Astrocyte (in vitro differentiated cells and primary cell): ENCODE results near the gene ZMYND19. TPM values are rescaled to one million over a fixed set of nuclear protein-coding genes. Genes with fewer than 3 reads are reported as not detected.

Experiments used
- DNase-seq: peaks from one replicate; pipeline ENCODE4 v3.0.0-alpha.2; 2010; ENCODE audit warnings: low read depth
- FAIRE-seq: peaks from 2 replicates; lab custom pipeline; 2011; peaks lifted over from hg19 to GRCh38; lab: Jason Lieb, UNC
- H2AFZ ChIP-seq: 2 replicates; pipeline ENCODE4 v1.6.0; 2012; ENCODE audit warnings: low read depth, low read length, inconsistent platforms
- H3K27ac ChIP-seq: 2 replicates; pipeline ENCODE4 v1.5.1; 2011; ENCODE audit warnings: low read depth, low read length, inconsistent platforms
- H3K27me3 ChIP-seq: 2 replicates; pipeline ENCODE4 v1.6.0; 2011; ENCODE audit warnings: low read length, inconsistent platforms; ENCODE audit not compliant: insufficient read depth
- H3K36me3 ChIP-seq: 2 replicates; pipeline ENCODE4 v1.5.1; 2011; ENCODE audit warnings: low read length, inconsistent platforms; ENCODE audit not compliant: insufficient read depth
- H3K4me1 ChIP-seq: 2 replicates; pipeline ENCODE4 v1.5.1; 2011; ENCODE audit warnings: low read length, inconsistent platforms; ENCODE audit not compliant: insufficient read depth
- H3K4me2 ChIP-seq: 2 replicates; pipeline ENCODE4 v1.6.0; 2012; ENCODE audit warnings: low read length, inconsistent platforms
- H3K4me3 ChIP-seq: 2 replicates; pipeline ENCODE4 v1.5.1; 2011; ENCODE audit warnings: low read depth, mild to moderate bottlenecking, low read length, inconsistent platforms; ENCODE audit not compliant: insufficient read depth
- H3K79me2 ChIP-seq: 2 replicates; pipeline ENCODE4 v1.6.0; 2012; ENCODE audit warnings: mild to moderate bottlenecking, low read length, inconsistent platforms; ENCODE audit not compliant: insufficient read depth
- H3K9ac ChIP-seq: 2 replicates; pipeline ENCODE4 v1.6.0; 2012; ENCODE audit warnings: mild to moderate bottlenecking, low read length, inconsistent platforms
- H3K9me3 ChIP-seq: 2 replicates; pipeline ENCODE4 v1.5.1; 2012; ENCODE audit warnings: low read depth, mild to moderate bottlenecking, low read length, inconsistent platforms; ENCODE audit not compliant: insufficient read depth
- H4K20me1 ChIP-seq: 2 replicates; pipeline ENCODE4 v1.6.0; 2012; ENCODE audit warnings: low read length, inconsistent platforms; ENCODE audit not compliant: insufficient read depth
- H3K27ac Mint-ChIP-seq: one replicate; pipeline ENCODE4 v1.8.0; 2021; ENCODE audit warnings: mild to moderate bottlenecking, mixed read lengths; ENCODE audit not compliant: unreplicated experiment
- H3K27me3 Mint-ChIP-seq: one replicate; pipeline ENCODE4 v1.8.0; 2021; ENCODE audit warnings: low read depth, mixed read lengths; ENCODE audit not compliant: unreplicated experiment
- H3K36me3 Mint-ChIP-seq: one replicate; pipeline ENCODE4 v1.8.0; 2021; ENCODE audit warnings: low read depth, mixed read lengths; ENCODE audit not compliant: unreplicated experiment
- H3K4me1 Mint-ChIP-seq: one replicate; pipeline ENCODE4 v1.8.0; 2021; ENCODE audit warnings: low read depth, mixed read lengths; ENCODE audit not compliant: unreplicated experiment
- H3K4me3 Mint-ChIP-seq: one replicate; pipeline ENCODE4 v1.8.0; 2021; ENCODE audit warnings: mild to moderate bottlenecking, moderate library complexity, mixed read lengths; ENCODE audit not compliant: unreplicated experiment
- H3K9me3 Mint-ChIP-seq: one replicate; pipeline ENCODE4 v1.8.0; 2021; ENCODE audit warnings: mild to moderate bottlenecking, mixed read lengths; ENCODE audit not compliant: unreplicated experiment
- EZH2 ChIP-seq: IDR thresholded peaks from 2 replicates; pipeline ENCODE4 v1.6.1; 2012; ENCODE audit warnings: mild to moderate bottlenecking, low read length, inconsistent platforms; ENCODE audit not compliant: insufficient read depth
- total RNA-seq: library from RNA; stranded (reverse); gene quantifications from 2 replicates; pipeline ENCODE4 v1.2.1, GENCODE V29; 2021
- TF ChIP-seq, protein P1 (sequence below): IDR thresholded peaks from 2 replicates; pipeline ENCODE4 v1.5.1; 2011; ENCODE audit warnings: low read depth, mild to moderate bottlenecking, inconsistent platforms, low read length, moderate library complexity; ENCODE audit not compliant: insufficient read depth

The ZMYND19 gene
- total RNA-seq, 1 donor from 2014 or later = 34.0 TPM

DNA sequence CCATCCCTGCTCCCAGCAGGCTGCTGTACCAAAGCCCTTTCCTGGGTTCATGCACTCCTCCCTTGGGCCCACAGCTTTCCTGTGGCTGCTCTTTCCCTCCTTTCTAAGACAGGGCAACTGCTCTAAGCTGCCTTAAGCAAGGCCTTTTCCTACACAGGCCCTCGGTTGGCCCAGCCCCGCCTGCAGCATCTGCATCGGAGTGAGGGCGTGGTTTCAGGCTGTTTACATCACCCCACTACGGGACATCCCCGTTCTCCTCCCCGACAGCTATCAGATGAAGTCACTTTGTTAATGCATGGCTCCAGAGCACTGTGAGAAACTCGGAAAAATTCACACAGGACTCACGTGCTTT lies 15.0 kb downstream of the ZMYND19 start:
- no peak for FAIRE-seq
- peaks cover 53% of the 10 kb centered on the region for H3K79me2 ChIP-seq

DNA sequence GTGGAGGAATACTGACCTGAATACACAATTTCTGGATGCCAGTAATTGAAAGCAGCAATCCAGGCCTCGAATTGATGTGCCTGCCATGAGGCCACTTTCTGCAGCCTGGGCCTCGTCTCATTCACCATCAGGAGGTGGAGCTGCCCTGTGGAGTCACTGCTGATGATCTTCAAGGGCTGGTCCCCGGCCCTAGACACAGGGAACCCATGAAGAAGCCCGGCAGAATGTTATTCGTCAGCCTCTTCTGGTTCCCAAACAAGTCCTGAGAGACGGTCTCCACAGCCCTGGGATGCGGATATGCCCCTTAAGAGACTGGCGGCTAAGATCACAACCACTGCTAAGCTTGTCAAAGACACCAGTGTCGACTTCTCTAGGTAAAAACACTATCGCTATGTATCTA lies 16.1 kb downstream of the ZMYND19 start:
- peaks cover 59% of the 10 kb centered on the region for H3K79me2 ChIP-seq
- no peak for FAIRE-seq

More for the DNA sequence above, 15.0 kb downstream of the ZMYND19 start:
- no peak overlapping the region for H3K4me3 ChIP-seq
- Mint-ChIP-seq H3K27me3 (no peaks in the 10 kb centered on the region), H3K27ac (no peak overlapping the region), H3K4me1 (peaks cover 6% of the 10 kb centered on the region), H3K4me3 (no peak overlapping the region), H3K9me3 (peaks cover 4% of the 10 kb centered on the region), H3K36me3 (peaks cover 22% of the 10 kb centered on the region)
- no peaks in the 10 kb centered on the region for H3K9me3 ChIP-seq
- no peak overlapping the region for H2AFZ ChIP-seq
- TF ChIP-seq, protein P1, sequence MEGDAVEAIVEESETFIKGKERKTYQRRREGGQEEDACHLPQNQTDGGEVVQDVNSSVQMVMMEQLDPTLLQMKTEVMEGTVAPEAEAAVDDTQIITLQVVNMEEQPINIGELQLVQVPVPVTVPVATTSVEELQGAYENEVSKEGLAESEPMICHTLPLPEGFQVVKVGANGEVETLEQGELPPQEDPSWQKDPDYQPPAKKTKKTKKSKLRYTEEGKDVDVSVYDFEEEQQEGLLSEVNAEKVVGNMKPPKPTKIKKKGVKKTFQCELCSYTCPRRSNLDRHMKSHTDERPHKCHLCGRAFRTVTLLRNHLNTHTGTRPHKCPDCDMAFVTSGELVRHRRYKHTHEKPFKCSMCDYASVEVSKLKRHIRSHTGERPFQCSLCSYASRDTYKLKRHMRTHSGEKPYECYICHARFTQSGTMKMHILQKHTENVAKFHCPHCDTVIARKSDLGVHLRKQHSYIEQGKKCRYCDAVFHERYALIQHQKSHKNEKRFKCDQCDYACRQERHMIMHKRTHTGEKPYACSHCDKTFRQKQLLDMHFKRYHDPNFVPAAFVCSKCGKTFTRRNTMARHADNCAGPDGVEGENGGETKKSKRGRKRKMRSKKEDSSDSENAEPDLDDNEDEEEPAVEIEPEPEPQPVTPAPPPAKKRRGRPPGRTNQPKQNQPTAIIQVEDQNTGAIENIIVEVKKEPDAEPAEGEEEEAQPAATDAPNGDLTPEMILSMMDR = no peak
- no peak for TF ChIP-seq EZH2
- DNase-seq = no peak
- peaks cover 40% of the 10 kb centered on the region for H4K20me1 ChIP-seq
- no peak overlapping the region for H3K4me2 ChIP-seq
- H3K4me1 ChIP-seq = peaks cover 17% of the 10 kb centered on the region
- H3K36me3 ChIP-seq = peaks cover 24% of the 10 kb centered on the region
- no peaks in the 10 kb centered on the region for H3K27me3 ChIP-seq
- H3K9ac ChIP-seq = no peak overlapping the region
- no peak overlapping the region for H3K27ac ChIP-seq

DNA sequence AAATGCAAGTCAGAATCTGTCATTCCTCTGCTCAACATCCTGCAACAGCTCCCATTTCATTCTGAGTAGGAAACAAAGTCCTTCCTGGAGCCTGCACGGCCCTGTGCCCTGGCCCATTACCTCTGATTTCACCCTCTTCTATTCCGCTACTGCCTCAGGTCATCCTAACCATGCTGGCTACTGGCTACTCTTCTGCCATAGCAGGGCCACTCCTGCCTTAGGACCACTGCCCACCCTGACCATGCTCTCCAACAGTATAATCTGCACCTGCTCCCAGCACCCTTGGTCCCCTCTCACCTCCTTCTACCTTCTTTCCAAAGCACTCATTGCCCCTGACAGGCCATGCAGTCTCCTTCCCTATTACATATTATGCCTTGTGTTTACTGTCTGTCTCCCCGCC lies 19.7 kb downstream of the ZMYND19 start:
- no peaks in the 10 kb centered on the region for H3K4me1 ChIP-seq
- H3K27ac Mint-ChIP-seq = no peak overlapping the region

More for the DNA sequence above, 16.1 kb downstream of the ZMYND19 start:
- H4K20me1 ChIP-seq = peaks cover 49% of the 10 kb centered on the region
- H3K4me2 ChIP-seq = no peak overlapping the region
- DNase-seq = no peak
- H3K36me3 ChIP-seq = peaks cover 24% of the 10 kb centered on the region
- H3K4me1 Mint-ChIP-seq = peaks cover 6% of the 10 kb centered on the region
- no peaks in the 10 kb centered on the region for H3K27me3 ChIP-seq
- H3K36me3 Mint-ChIP-seq = peaks cover 24% of the 10 kb centered on the region
- H3K27me3 Mint-ChIP-seq = no peaks in the 10 kb centered on the region
- no peak overlapping the region for H3K4me3 Mint-ChIP-seq
- H3K9ac ChIP-seq = no peak overlapping the region
- no peak for TF ChIP-seq EZH2
- TF ChIP-seq, protein P1 = no peak
- H2AFZ ChIP-seq = no peak overlapping the region
- H3K27ac ChIP-seq = no peak overlapping the region
- peaks cover 5% of the 10 kb centered on the region for H3K9me3 Mint-ChIP-seq
- H3K27ac Mint-ChIP-seq = no peak overlapping the region
- H3K4me3 ChIP-seq = no peak overlapping the region
- no peaks in the 10 kb centered on the region for H3K9me3 ChIP-seq
- H3K4me1 ChIP-seq = peaks cover 15% of the 10 kb centered on the region

More for the DNA sequence above, 19.7 kb downstream of the ZMYND19 start:
- Histone ChIP-seq H3K4me2 (no peak overlapping the region), H3K4me3 (no peak overlapping the region), H3K27me3 (no peaks in the 10 kb centered on the region), H3K36me3 (peaks cover 20% of the 10 kb centered on the region), H4K20me1 (peaks cover 30% of the 10 kb centered on the region), H3K79me2 (peaks cover 33% of the 10 kb centered on the region), H2AFZ (no peak overlapping the region), H3K9me3 (no peaks in the 10 kb centered on the region), H3K27ac (no peak overlapping the region), H3K9ac (no peak overlapping the region)
- FAIRE-seq = no peak
- no peak for DNase-seq
- no peaks in the 10 kb centered on the region for H3K27me3 Mint-ChIP-seq
- TF ChIP-seq, protein P1 = no peak
- no peak for TF ChIP-seq EZH2
- peak overlapping the region; percentile 58 for H3K4me3 Mint-ChIP-seq
- H3K4me1 Mint-ChIP-seq = no peaks in the 10 kb centered on the region
- H3K36me3 Mint-ChIP-seq = peaks cover 23% of the 10 kb centered on the region
- H3K9me3 Mint-ChIP-seq = peaks cover 5% of the 10 kb centered on the region
